SK-N-SH (cell line): Measurements from ENCODE around the gene PAX2. TPM values are rescaled to one million over a fixed set of nuclear protein-coding genes. Genes with fewer than 3 reads are reported as not detected.

Experiments used
- CTCF ChIA-PET: fragments of 300-600, 350-600 bp; formaldehyde crosslinking; extraction: SDS; loops from one replicate; lab custom pipeline; 2021; lab: Yijun Ruan, JAX
- POLR2A ChIA-PET: fragments of 350-600 bp; sonication (Branson Sonifier 250); formaldehyde crosslinking; extraction: SDS; loops from one replicate; lab custom pipeline; 2020; ENCODE audit warnings: antibody characterized with exemption, inconsistent platforms; lab: Yijun Ruan, JAX
- DNase-seq: peaks from one replicate; pipeline ENCODE4 v3.0.0; 2012
- H2AFZ ChIP-seq: fragments of 200-600 bp; sonication (generic); 2 replicates; pipeline ENCODE4 v1.8.1; 2016; ENCODE audit warnings: antibody characterized with exemption, mild to moderate bottlenecking, low read depth
- H3F3A ChIP-seq: fragments of 200-600 bp; sonication (generic); replicated peaks from 2 replicates; pipeline ENCODE3; 2016; ENCODE audit warnings: antibody characterized with exemption, mild to moderate bottlenecking; ENCODE audit not compliant: insufficient read depth
- H3K27ac ChIP-seq, 2 experiments: fragments of 200-500 bp in 1 of 2; fragments of 200-600 bp in 1 of 2; sonication (Bioruptor generic) in 1 of 2; sonication (generic), shearing (Covaris generic) in 1 of 2; 2 replicates each; pipeline versions ENCODE4 v1.5.1 to v1.6.1; 2014 to 2016; ENCODE audit warnings: low read depth in 2 of 2, inconsistent platforms in 1 of 2, low read length in 1 of 2, mild to moderate bottlenecking in 1 of 2, mixed read lengths in 1 of 2
- H3K27me3 ChIP-seq: fragments of 200-600 bp; sonication (generic), shearing (Covaris generic); 2 replicates; pipeline ENCODE4 v1.6.1; 2016; ENCODE audit warnings: mixed run types; ENCODE audit not compliant: insufficient read depth
- H3K36me3 ChIP-seq, 2 experiments: fragments of 200-500 bp in 1 of 2; fragments of 200-600 bp in 1 of 2; sonication (Bioruptor generic) in 1 of 2; sonication (generic) in 1 of 2; replicated peaks in 1 of 2; 2 replicates each; pipeline versions ENCODE3 to v1.5.1; 2014 to 2016; ENCODE audit warnings: low read length in 1 of 2, mild to moderate bottlenecking in 1 of 2; ENCODE audit not compliant: insufficient read depth in 2 of 2, control insufficient read depth in 1 of 2
- H3K4me1 ChIP-seq, 2 experiments: fragments of 200-500 bp in 1 of 2; fragments of 200-600 bp in 1 of 2; sonication (Bioruptor generic) in 1 of 2; sonication (generic), shearing (Covaris generic) in 1 of 2; 2 replicates each; pipeline versions ENCODE4 v1.5.1 to v1.6.1; 2014 to 2016; ENCODE audit warnings: low read depth in 1 of 2, low read length in 1 of 2, mixed run types in 1 of 2; ENCODE audit not compliant: insufficient read depth in 2 of 2, control insufficient read depth in 1 of 2
- H3K4me2 ChIP-seq: fragments of 200-600 bp; sonication (generic), shearing (Covaris generic); 2 replicates; pipeline ENCODE4 v1.6.1; 2017; ENCODE audit warnings: mixed run types
- H3K4me3 ChIP-seq, 2 experiments: fragments of 200-500 bp in 1 of 2; fragments of 200-600 bp in 1 of 2; sonication (Bioruptor generic) in 1 of 2; sonication (generic), shearing (Covaris generic) in 1 of 2; 2 replicates each; pipeline versions ENCODE4 v1.5.1 to v1.8.1; 2014 to 2016; ENCODE audit warnings: low read depth in 2 of 2, inconsistent platforms in 1 of 2, low read length in 1 of 2, mild to moderate bottlenecking in 1 of 2, mixed read lengths in 1 of 2, moderate library complexity in 1 of 2
- H3K79me2 ChIP-seq: fragments of 200-600 bp; sonication (generic); 2 replicates; pipeline ENCODE4 v1.8.1; 2017; ENCODE audit warnings: mild to moderate bottlenecking; ENCODE audit not compliant: insufficient read depth
- H3K9ac ChIP-seq: fragments of 200-600 bp; sonication (generic); 2 replicates; pipeline ENCODE4 v1.6.1; 2017; ENCODE audit warnings: mixed run types
- H3K9me2 ChIP-seq: fragments of 200-600 bp; sonication (generic); 2 replicates; pipeline ENCODE4 v1.6.1; 2017; ENCODE audit warnings: mixed run types
- H3K9me3 ChIP-seq: fragments of 200-600 bp; sonication (generic); 2 replicates; pipeline ENCODE4 v1.6.1; 2017; ENCODE audit warnings: mixed run types, mild to moderate bottlenecking, moderate library complexity
- H4K20me1 ChIP-seq: fragments of 200-600 bp; sonication (generic); 2 replicates; pipeline ENCODE4 v1.6.1; 2017; ENCODE audit warnings: mild to moderate bottlenecking, mixed run types; ENCODE audit not compliant: insufficient read depth
- ELF1 ChIP-seq: IDR thresholded peaks from 2 replicates; pipeline ENCODE4 v1.4.0; 2012
- EP300 ChIP-seq, 2 experiments: IDR thresholded peaks; 2 replicates each; pipeline versions ENCODE4 v1.4.0 to v1.6.1; 2012; ENCODE audit warnings: borderline replicate concordance in 1 of 2, low read depth in 1 of 2, low read length in 1 of 2
- FOXJ3 ChIP-seq: sonication (generic); formaldehyde crosslinking; IDR thresholded peaks from 2 replicates; pipeline ENCODE4 v1.5.1; 2020; ENCODE audit warnings: mild to moderate bottlenecking, missing genetic modification reagents
- FOXM1 ChIP-seq: IDR thresholded peaks from 2 replicates; pipeline ENCODE4 v1.4.0; 2012; ENCODE audit warnings: low read depth, mild to moderate bottlenecking
- GABPA ChIP-seq: IDR thresholded peaks from 2 replicates; pipeline ENCODE4 v1.4.0; 2012; ENCODE audit warnings: low read depth, mild to moderate bottlenecking
- IRF3 ChIP-seq: fragments of 150-350 bp; IDR thresholded peaks from 2 replicates; pipeline ENCODE4 v1.6.1; 2016; ENCODE audit warnings: mild to moderate bottlenecking, low read depth, low read length
- MAX ChIP-seq: IDR thresholded peaks from 2 replicates; pipeline ENCODE4 v1.4.0; 2012; ENCODE audit warnings: low read depth
- NFIC ChIP-seq: IDR thresholded peaks from 2 replicates; pipeline ENCODE4 v1.4.0; 2012; ENCODE audit warnings: borderline replicate concordance
- PBX3 ChIP-seq: IDR thresholded peaks from 2 replicates; pipeline ENCODE4; 2012
- RAD21 ChIP-seq: IDR thresholded peaks from 2 replicates; pipeline ENCODE4 v1.6.1; 2012; ENCODE audit warnings: mild to moderate bottlenecking, low read length
- RFX5 ChIP-seq: IDR thresholded peaks from 2 replicates; pipeline ENCODE4 v1.6.1; 2012; ENCODE audit warnings: mild to moderate bottlenecking, improper control_type of control experiment, low read length
- RXRA ChIP-seq: IDR thresholded peaks from 2 replicates; pipeline ENCODE4 v1.4.0; 2012; ENCODE audit warnings: low read depth, mild to moderate bottlenecking, borderline replicate concordance
- SMC3 ChIP-seq: IDR thresholded peaks from 2 replicates; pipeline ENCODE4 v1.6.1; 2012; ENCODE audit warnings: low read depth, low read length, improper control_type of control experiment
- TCF12 ChIP-seq: IDR thresholded peaks from 2 replicates; pipeline ENCODE4 v1.4.0; 2012
- TEAD4 ChIP-seq: IDR thresholded peaks from 2 replicates; pipeline ENCODE4 v1.4.0; 2012; ENCODE audit warnings: mild to moderate bottlenecking, borderline replicate concordance; ENCODE audit not compliant: insufficient read depth
- USF2 ChIP-seq: fragments of 150-350 bp; IDR thresholded peaks from 2 replicates; pipeline ENCODE4 v1.6.1; 2017; ENCODE audit warnings: antibody characterized with exemption, low read length, low read depth, borderline replicate concordance
- ZBTB33 ChIP-seq: IDR thresholded peaks from 2 replicates; pipeline ENCODE4 v1.4.0; 2012; ENCODE audit warnings: low read depth, borderline replicate concordance
- WGBS: methylation state at CpG from one replicate; pipeline ENCODE4 v1.1.6; 2017; ENCODE audit warnings: low lambda C conversion rate; 5-methylcytosine and 5-hydroxymethylcytosine counted together
- polyA plus RNA-seq, 3 experiments: library from polyadenylated mRNA; depleted of rRNA; stranded (reverse); fragments of >200 nt; gene quantifications; 2 replicates each; pipeline ENCODE4 v1.2.3, GENCODE V29; 2012

PAX2 gene
- polyA plus RNA-seq, 1 of the 3 experiments (the other 2 are of a cell fraction): not detected

- Histone ChIP-seq H3K27ac (no peak overlapping the region), H3K9me3 (no peaks in the 10 kb centered on the region), H3K79me2 (no peaks in the 10 kb centered on the region), H4K20me1 (no peaks in the 10 kb centered on the region), H3K4me3 (no peak overlapping the region), H3K4me2 (no peak overlapping the region), H3K27me3 (peaks cover 18% of the 10 kb centered on the region), H2AFZ (no peak overlapping the region), H3K9ac (no peak overlapping the region), H3K4me1 (no peaks in the 10 kb centered on the region), H3K9me2 (no peaks in the 10 kb centered on the region), H3K36me3 (no peaks in the 10 kb centered on the region), H3F3A (no peaks in the 10 kb centered on the region)
- CTCF ChIA-PET: interaction anchor here (0.6 to 1.4 kb wide), 3 partner anchors 41 to 275 kb away, joined by 3 to 6 read pairs (median 4); no protein-coding TSS in a partner anchor
- TF ChIP-seq ELF1: no peak
- no peak for TF ChIP-seq RFX5
- no peak for TF ChIP-seq TCF12
- no peak for TF ChIP-seq USF2
- no peak for TF ChIP-seq RXRA
- TF ChIP-seq TEAD4: no peak
- no peak for TF ChIP-seq NFIC
- no peak for TF ChIP-seq RAD21
- TF ChIP-seq EP300 (IDR thresholded peaks at IDR 0.05; ENCODE audit: borderline replicate concordance in 1 of 2, low read depth in 1 of 2, low read length in 1 of 2): no peak
- TF ChIP-seq IRF3: no peak
- TF ChIP-seq MAX: no peak
- POLR2A ChIA-PET: no interaction called here
- DNase-seq: no peak
Observed at GRCh38 chr10:100836891-100837290, 91.5 kb downstream of the PAX2 start.

GRCh38 chr10:100837300-100837699 lies 91.9 kb downstream of the PAX2 start:
- no peak overlapping the region for H3K4me2 ChIP-seq
- H3K9me3 ChIP-seq: no peaks in the 10 kb centered on the region
- H4K20me1 ChIP-seq: no peaks in the 10 kb centered on the region
- no peak overlapping the region for H3K27ac ChIP-seq
- no peak overlapping the region for H2AFZ ChIP-seq
- no peaks in the 10 kb centered on the region for H3K9me2 ChIP-seq
- H3K4me1 ChIP-seq: no peaks in the 10 kb centered on the region
- POLR2A ChIA-PET: no interaction called here
- no peak for TF ChIP-seq USF2
- TF ChIP-seq TCF12: no peak
- TF ChIP-seq MAX: no peak
- no peak for TF ChIP-seq PBX3
- no peak for TF ChIP-seq ZBTB33
- TF ChIP-seq FOXM1: no peak
- no peak for TF ChIP-seq RXRA
- TF ChIP-seq GABPA: no peak
- no peak for TF ChIP-seq EP300 (IDR thresholded peaks at IDR 0.05; ENCODE audit: borderline replicate concordance in 1 of 2, low read depth in 1 of 2, low read length in 1 of 2)
- TF ChIP-seq SMC3: no peak
- no peak for TF ChIP-seq RFX5
- TF ChIP-seq FOXJ3 (CRISPR knock-in tag): no peak
- no peaks in the 10 kb centered on the region for H3K79me2 ChIP-seq
- DNase-seq: no peak
- WGBS: 30% methylated on average over 3 of the region's 3 CpGs
- H3K9ac ChIP-seq: no peak overlapping the region
- H3K4me3 ChIP-seq: no peak overlapping the region
- H3K27me3 ChIP-seq: peaks cover 14% of the 10 kb centered on the region
- CTCF ChIA-PET: interaction anchor here (0.6 to 1.4 kb wide), 3 partner anchors 41 to 275 kb away, joined by 3 to 6 read pairs (median 4); no protein-coding TSS in a partner anchor
- no peaks in the 10 kb centered on the region for H3F3A ChIP-seq
- H3K36me3 ChIP-seq: no peaks in the 10 kb centered on the region
